Stimulated activated CD4-positive, alpha-beta T cell treated with anti-CD3 and anti-CD28 coated beads, Interleukin-1b, Interleukin-23, amount 100 ng/mL, for 24 hours (primary cell): ENCODE measurements around the gene INTS4.
"Not testable (repeated sequence)": the region's sequence is repeated elsewhere in the genome, so short reads cannot be mapped to it uniquely, and the experiment has no call there.

Source experiments
- DNase-seq, 4 experiments: peaks; one replicate each; pipeline ENCODE4 v3.0.0-alpha.2; 2020; ENCODE audit warnings: low read depth in 4 of 4, low spot score in 1 of 4

Gene INTS4

DNA sequence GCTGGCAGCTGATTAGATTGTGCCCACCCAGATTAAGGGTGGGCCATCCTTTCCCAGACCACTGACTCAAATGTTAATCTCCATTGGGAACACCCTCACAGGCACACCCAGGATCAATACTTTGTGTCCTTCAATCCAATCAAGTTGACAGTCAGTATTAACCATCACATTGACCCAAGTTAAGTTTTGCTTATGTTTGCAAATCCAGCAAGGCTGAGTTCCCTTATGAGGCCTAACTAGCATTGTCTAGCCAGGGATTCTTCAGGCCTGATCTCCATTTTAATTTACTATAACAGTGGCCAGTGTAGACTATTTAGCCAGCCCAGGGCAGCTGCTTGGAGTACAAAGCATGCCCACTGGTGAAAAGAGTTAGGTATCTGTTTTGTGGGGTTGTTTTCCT, 30.9 kb upstream of the INTS4 start:
- no peak for DNase-seq

DNA sequence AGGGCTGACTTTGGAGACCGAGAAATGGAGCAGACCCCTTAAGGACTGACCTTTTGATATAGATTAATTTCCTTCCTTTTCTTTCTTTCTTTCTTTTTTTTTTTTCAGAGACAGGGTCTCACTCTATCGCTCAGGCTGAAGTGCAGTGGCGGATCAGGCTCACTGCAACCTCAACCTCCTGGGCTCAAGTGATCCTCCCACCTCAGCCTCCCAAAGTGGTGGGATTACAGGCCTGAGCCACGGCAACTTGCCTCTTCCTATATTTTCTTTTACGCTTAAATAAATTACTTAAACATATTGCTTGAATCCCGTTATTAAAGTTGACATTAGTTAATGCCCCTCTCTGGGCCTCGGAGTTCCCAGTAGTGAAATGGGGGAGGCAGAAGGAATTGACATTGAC, 29.0 kb upstream of the INTS4 start:
- no peak for DNase-seq

DNA sequence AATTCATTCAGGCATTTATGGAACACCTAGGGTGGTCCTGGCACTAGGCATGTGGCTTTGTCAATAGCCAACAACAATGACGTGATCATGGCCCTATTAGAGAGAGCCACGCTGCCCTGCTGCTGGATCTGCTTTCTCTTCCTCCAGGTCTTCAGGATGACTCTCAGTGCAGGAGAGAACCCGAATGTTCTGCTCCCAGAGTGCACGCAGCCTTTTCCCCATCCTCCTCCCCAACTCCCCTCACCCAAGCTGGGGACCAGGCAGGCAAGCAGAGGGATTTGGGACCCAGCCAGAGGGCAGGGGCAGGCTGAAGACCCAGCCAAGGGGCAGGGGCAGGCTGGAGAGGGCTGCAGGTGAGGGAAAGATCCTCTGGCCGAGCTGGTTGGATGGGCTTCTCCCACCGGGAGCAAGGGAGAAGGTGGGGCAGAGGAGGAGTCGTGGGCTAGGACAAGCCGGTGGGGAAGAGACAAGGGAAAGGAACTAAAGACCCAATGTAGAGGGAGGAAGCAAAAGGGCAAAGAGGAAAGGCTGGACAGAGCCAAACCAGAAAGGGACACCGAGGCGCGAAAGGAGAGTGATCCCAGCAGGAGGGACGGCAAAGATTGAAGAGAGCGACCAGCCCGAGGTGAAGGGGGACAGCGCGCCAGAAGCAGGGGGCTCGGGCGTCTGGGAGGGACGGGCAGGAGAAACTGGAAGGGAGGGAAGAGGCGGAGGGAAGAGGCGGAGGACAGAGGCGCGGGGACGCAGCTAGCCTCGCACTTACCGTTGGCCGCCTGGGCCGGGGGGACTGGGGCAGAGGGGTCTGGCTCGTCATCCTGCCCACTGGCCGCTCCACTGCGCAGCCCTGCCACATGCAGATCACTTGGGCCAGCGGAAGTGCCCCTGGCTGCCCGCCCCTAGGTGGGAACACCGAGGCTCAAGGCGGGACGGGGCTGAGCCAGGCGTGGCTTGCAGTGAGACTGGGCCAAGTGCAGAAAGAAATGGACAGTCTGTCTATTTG, 28.2 kb upstream of the INTS4 start, which contains the start of gene KCTD14:
Gene KCTD14 (minus strand): TSS at position 880 of the 1,000 bp plus-strand sequence. CDS start 27 bp downstream, at position 853.
- DNase-seq: no peak

DNA sequence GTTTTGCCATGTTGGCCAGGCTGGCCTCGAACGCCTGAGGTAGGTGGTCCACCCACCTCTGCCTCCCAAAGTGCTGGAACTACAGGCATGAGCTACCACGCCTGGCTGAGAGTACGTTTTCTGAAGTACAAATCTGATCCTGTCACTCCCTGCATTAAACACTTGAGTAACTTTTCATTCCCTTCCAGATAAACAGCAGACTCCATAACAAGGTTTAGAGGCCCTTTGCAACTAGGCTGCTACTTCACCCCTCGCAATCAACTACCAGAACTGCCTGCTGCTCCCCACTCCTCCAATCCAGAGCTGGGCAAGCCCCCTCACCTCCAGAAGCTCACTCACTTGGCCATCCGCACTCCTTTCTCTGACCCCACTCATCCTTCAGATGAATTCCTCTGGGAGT, 27.1 kb upstream of the INTS4 start:
- DNase-seq: no peak

DNA sequence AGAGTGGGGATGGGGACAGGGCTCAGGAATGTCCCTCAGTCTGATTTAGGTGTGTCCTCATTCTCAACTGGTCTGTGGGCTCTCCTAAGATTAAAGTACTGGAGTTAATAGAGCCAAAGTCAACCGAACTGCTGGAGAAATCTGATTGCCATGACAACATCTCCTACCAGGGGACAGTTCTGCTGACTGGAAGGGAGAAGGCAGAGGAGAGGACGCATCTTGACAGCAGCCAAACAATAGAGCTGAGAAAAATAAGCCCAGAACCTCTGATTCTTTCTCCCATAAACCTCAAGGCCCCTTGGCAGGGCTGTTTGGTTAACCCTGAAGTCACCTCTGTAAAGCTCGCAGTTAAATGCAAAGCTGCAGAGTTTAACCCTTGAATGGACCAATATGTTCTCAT, 25.8 kb upstream of the INTS4 start:
- DNase-seq: no peak

DNA sequence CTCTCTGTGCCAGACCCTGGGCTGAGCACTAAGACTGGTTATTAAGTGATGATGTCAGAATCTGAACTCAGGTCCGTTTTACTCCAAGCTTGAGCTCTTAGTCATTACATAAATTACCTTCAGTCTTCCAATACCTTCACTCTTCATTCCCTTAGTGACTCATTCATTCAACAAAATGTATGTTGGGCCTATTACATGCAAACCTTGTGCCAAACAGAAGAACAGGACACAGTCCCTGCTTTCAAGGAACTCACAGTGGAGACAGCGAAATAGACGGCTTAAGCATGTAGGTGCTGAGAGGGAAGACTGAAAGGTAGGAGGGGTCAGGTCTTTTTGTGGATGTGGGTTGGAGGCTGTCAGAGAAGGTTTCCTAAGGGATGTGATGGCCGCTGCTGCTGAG, 25.3 kb upstream of the INTS4 start:
- DNase-seq: no peak

DNA sequence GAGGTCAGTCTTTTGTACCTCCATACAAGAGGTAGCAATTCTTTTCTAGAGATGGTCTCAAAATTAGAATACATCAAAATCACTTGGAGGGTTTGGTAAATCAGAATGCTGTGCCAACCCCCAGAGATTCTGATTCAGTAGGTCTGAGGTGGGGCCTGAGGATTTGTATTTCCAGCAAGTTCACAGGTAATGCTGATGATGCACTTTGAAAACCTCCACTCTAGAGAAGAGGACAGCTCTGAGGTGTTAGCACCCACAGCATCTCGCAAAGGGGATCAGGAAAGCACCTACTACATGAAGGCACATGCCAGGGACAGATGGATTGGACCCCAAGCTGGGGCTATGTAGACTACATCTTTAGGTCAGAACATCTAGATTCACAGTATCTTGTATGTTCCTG, 21.4 kb upstream of the INTS4 start:
- DNase-seq: no peak

DNA sequence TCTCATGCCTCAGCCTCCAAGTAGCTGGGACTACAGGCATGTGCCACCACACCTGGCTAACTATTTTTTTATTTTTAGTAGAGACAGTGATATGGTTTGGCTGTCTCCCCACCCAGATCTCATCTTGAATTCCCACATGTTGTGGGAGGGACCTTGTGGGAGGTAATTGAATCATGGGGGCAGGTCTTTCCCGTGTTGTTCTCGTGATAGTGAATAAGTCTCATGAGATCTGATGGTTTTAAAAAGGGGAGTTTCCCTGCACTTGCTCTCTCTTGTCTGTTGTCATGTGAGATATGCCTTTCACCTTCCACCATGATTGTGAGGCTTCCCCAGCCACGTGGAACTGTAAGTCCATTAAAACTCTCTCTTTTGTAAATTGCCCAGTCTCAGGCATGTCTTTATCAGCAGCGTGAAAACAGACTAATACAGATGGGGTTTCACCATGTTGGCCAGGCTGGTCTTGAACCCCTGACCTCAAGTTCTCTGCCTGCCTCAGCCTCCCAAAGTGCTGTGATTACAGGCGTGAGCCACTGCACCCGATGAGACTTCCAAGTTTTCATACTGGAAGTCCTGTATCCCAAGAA, 20.6 kb upstream of the INTS4 start:
- not testable (repeated sequence) for DNase-seq

DNA sequence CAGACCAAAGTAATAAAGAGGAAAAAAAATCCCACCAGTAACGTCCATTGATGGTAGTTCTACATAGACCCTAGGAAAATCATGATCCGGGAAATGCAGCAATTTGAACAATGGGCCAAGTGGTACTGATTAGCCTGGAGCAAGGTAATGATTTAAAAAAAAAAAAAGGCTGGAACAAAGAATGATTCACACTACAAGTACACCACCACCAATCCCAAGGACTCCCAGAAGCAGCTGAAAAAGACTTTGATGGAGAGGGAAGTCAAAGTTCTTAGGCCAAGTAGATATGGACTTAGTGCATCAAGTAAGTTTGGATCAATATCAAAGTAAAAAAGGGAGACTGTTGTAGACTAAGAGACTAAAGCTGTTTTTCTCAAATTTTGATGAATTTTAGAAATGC, 16.8 kb upstream of the INTS4 start:
- no peak for DNase-seq

DNA sequence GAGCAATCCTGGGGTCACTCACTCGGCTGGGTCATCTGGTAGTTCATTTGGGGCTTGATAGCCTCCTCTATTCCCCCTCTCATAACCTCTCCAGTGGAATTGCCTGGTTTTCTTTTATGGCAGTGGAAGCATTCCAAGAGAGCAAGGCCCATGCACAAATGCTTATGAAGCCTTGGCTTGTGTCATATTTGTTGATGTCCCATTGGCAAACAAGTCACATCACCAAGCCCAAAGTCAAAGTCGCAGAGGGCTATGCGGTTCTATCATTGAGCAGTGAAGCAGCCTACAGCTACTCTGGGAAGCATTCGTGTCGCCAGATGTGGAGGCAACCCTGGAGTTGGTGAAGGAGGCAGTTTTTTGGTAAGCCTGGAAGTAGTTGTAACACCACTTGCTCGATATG, 16.3 kb upstream of the INTS4 start:
- no peak for DNase-seq

DNA sequence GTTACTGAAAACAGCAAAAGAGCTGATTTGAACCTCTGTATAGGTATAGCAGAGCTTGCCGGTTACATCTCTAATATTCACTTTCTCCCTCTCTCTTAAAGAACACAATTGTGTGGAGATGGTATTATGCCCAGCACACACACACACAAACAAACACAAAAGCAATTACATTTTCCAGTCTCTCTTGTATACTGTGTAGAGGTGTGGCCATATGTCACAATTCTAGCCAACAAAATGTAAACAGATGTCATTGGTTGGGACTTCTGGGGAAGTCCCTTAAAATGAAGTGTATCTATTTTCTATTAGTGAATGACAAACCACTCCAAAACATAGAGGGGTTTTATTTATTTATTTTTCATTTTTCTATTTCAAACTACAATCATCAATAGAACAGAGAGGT, 15.8 kb upstream of the INTS4 start:
- no peak for DNase-seq

DNA sequence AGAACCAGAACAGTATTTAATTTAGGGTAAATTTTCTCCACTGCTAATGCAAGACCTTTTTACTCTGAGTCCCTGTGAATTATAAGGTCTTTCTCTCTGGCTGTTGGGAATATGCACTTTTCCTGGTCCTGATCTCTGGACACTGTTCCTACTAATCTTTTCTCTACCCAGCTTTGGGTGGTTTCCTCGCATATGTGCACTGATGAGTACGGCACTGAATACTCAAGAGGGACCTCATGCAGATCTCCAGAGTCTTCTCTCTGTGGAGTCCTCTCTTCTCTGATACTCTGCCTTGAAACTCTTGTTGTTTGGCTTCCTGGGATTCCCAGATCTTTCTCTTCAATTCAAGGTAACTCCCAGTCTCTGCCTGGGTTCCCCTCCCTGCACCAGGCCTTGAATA, 14.6 kb upstream of the INTS4 start:
- no peak for DNase-seq

DNA sequence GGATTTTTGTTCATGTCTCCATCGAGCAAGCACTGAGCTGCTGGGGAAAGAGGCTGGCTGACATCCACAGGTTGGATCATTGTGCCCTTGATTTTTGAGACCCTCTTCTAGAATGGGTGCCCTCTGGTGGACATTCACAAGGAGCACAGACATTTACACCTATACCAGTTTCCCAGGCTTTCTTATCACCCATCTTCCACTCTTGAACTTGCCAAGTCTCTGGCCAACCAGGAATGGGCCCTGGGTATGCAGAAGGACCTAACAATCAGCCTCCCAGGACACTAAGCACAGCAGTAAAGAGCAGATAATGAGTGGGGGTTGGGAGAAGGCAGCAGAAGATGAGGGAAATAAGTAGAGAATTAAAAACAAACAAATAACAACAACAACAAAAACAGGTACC, 5.7 kb upstream of the INTS4 start:
- DNase-seq: peak in 3 of 4 experiments; percentile 14 to 20 (median 16)

DNA sequence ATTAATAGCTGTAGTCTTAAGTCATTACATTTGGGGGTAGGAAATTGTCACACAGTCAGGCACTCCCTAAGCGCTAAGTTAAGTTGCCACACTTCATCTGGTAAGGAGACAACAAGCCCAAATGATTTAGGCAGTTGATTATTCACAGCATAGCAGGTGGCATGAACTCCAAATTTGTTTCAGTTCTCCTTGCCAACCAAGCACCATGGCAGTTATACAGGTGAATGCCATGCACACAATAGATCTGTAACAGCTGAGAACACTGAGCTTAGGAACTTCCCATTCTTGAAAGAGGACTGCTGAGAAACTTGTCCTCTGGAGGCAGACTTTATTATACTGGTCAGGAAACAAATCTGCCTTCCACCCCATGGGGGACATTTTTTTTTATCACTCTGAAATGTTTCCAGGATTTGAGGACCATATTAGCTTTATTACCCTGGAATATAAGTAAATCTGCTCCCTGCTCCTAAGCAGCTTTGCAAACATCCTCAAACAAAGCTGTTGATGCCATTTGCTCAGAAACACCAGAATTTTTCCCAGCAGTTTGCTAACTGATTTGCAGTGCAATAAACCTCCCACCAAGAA, 5.1 kb upstream of the INTS4 start:
- DNase-seq: no peak

DNA sequence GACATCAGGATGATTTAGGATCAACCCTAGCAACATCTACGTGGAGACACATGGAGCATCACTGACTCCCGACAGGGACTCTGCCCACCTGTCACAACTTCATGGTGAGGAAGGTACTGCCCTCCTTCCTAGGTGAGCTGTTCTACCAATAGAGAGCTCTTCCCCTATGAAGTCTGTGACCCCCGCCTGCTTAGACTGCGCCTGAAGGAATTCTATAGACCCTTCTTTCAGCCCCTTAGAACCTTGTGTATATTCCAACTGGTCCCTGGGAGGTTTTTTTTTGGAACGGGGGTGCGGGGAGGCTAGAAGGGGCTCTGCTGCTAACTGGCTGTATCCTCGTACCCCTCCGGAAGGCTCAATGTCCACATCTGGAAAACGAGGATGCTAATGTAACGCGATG, 566 bp downstream of the INTS4 start:
- no peak for DNase-seq

DNA sequence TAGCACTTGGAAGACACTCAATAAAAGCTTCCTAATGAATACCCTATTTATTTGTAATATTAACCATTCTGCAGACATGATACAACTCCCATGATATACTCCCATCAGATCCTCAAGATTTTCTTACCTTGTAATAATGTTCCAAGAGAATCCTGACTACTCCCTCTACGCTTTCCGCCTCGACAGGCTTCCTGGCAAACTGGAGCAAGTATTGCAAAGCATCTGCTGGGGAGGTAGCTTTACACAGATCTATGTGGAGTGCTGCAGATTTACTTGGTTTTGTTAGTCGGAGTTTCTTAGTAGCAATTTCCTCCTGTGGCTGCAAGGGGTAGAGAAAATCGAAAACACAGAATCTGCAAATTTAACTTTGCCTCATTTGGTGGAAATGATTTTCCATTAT, 3.5 kb downstream of the INTS4 start:
- DNase-seq: no peak

DNA sequence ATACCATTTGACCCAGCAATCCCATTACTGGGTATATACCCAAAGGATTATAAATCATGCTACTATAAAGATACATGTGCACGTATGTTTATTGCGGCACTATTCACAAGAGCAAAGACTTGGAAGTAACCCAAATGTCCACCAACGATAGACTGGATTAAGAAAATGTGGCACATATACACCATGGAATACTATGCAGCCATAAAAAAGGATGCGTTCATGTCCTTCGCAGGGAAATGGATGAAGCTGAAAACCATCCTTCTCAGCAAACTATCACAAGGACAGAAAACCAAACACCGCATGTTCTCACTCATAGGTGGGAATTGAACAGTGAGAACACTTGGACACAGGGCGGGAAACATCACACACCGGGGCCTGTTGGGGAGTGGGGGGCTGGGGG, 8.0 kb downstream of the INTS4 start:
- not testable (repeated sequence) for DNase-seq

DNA sequence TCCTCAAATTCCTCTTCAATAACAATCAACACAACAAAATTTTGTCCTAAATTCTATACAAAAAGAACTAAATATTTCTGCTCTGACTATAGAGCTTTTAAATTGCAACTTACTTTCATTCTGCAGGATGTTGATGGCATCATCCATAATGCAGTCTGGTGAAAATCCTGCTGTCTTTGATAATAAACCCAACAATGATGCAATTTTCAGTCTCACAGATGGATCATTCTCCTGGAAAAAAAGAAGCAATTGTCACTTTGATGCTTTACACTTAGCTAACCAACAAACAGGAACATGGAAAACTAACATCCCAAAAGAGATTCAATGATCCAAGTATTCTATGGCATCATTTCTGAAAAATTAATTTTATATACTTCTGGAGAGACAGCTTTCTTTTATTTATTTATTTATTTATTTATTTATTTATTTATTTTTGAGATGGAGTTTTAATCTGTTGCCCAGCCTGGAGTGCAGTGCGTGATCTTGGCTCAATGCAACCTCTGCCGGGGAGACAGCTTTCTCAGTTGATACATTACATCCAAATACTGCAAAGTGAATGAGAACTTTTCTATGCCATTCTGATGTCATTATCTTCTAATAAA, 13.0 kb downstream of the INTS4 start:
- DNase-seq: no peak

DNA sequence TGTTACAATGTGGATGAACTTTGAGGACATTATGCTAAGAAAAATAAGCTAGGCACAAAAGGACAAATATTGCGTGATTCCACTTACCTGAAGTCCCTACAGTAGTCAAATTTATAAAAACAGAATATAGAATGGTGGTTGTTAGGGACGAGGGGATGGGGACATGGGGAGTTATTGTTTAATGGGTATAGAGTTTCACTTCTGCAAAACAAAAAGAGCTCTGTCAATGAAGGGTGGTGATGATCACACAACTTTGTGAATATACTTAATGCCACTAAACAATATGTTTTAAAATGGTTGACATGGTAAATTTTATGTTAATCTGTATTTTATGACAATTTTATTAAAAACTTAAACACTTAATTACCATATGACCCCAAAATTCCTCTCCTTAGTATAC, 26.1 kb downstream of the INTS4 start:
- DNase-seq: no peak

DNA sequence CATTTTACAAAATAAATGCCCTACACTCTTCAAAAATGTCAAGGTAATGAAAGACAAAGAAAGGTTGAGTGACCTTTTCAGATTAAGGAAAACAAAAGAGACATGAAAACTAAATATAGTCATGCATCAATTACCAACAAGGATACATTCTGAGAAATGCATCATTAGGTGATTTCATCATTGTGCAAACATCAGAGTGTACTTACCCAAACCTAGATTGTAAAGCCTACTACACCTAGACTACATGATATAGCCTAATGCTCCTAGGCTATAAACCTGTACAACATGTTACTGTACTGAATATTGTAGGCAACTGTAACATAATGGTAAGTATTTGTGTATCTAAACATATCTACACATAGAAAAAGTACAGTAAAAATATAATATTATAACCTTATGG, 26.7 kb downstream of the INTS4 start:
- DNase-seq: no peak

DNA sequence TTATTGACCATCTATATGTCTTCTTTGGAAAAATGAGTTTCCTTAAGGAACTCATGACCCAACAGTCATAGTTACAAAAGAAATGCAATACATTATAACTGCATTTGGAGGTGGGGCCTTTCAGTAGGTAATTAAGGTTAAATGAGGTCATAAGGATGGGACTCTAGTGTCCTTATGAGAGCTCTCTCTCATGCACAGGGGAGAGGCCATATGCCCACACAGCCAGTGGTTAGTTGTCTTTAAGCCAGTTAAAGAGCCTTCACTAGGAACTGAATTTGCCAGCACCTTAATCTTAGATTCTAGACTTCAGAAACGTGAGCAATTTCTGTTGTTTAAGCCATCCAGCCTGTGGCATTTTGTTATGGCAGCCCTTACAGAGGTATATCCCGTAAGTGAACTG, 27.3 kb downstream of the INTS4 start:
- DNase-seq: no peak

DNA sequence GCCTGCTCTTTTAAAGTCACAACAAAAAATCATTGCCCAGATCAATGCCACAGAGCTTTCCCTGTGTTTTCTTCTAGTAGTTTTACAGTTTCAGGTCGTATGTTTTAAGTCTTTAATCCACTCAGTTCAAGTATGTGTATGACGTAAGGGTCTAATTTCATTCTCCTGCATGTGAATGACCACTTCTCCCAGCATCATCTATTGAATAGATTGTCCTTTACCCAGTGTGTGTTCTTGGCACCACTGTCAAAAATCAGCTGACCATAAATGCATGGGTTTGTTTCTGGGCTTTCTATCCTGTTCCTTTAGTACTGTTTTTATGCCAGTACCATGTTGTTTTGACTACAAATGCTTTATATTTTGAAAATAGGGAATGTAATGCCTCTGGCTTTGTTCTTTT, 28.1 kb downstream of the INTS4 start:
- no peak for DNase-seq
